Activated CD4-positive, CD25-positive, alpha-beta regulatory T cell treated with anti-CD3 and anti-CD28 coated beads, Interleukin-2, amount 50 U/mL, for 24 hours (primary cell): ENCODE results near the gene GUCY2D.
"Not testable (repeated sequence)": the region's sequence is repeated elsewhere in the genome, so short reads cannot be mapped to it uniquely, and the experiment has no call there.

Source experiments
- ATAC-seq, 2 donors: fragments of 150-1000 bp; cut with Tn5 transposase; one replicate each; pipeline ENCODE4 v1.10.0; 2021; ENCODE audit warnings: mild to moderate bottlenecking in 1 of 2, moderate library complexity in 1 of 2

GUCY2D gene

GRCh38 chr17:8046929-8047768, 44.7 kb downstream of the GUCY2D start:
- ATAC-seq = no peak

GRCh38 chr17:8047769-8048110, 45.3 kb downstream of the GUCY2D start:
- no peak for ATAC-seq

- no peak for ATAC-seq
These were observed 45.8 kb downstream of the GUCY2D start for GRCh38 chr17:8048236-8048635.

- ATAC-seq = no peak
These were observed 46.3 kb downstream of the GUCY2D start for GRCh38 chr17:8048736-8049135.

- no peak for ATAC-seq
These were observed 49.4 kb downstream of the GUCY2D start for GRCh38 chr17:8051831-8052230.

- ATAC-seq = no peak
These were observed 50.1 kb downstream of the GUCY2D start for GRCh38 chr17:8052256-8053252.

GRCh38 chr17:8053600-8053999, 51.2 kb downstream of the GUCY2D start:
- no peak for ATAC-seq

GRCh38 chr17:8055851-8056231, 53.4 kb downstream of the GUCY2D start:
- ATAC-seq = no peak

GRCh38 chr17:8056232-8056975, 54.0 kb downstream of the GUCY2D start:
- ATAC-seq = peak; percentile 27 to 33

GRCh38 chr17:8056976-8057625, 54.7 kb downstream of the GUCY2D start:
- no peak for ATAC-seq

GRCh38 chr17:8057691-8058114, 55.3 kb downstream of the GUCY2D start:
- ATAC-seq = peak; percentile 85 to 87

GRCh38 chr17:8059131-8059530, 56.7 kb downstream of the GUCY2D start:
- no peak for ATAC-seq

- ATAC-seq = no peak
These were observed 57.9 kb downstream of the GUCY2D start for GRCh38 chr17:8060274-8060673.

- ATAC-seq = not testable (repeated sequence)
These were observed 59.4 kb downstream of the GUCY2D start for GRCh38 chr17:8061851-8062250.

- no peak for ATAC-seq
These were observed 60.0 kb downstream of the GUCY2D start for GRCh38 chr17:8062435-8062806.

- ATAC-seq = no peak
These were observed 60.5 kb downstream of the GUCY2D start for GRCh38 chr17:8062807-8063483.

GRCh38 chr17:8063761-8064534, 61.5 kb downstream of the GUCY2D start:
- ATAC-seq = no peak

- ATAC-seq = no peak
These were observed 62.2 kb downstream of the GUCY2D start for GRCh38 chr17:8064561-8065019.

- ATAC-seq = no peak
These were observed 64.7 kb downstream of the GUCY2D start for GRCh38 chr17:8066841-8067775.

- no peak for ATAC-seq
These were observed 65.4 kb downstream of the GUCY2D start for GRCh38 chr17:8067806-8068205.
